HepG2 (cell line): ENCODE measurements around the gene TLR6. TPM values are rescaled to one million over a fixed set of nuclear protein-coding genes. Genes with fewer than 3 reads are reported as not detected.

ENCODE experiments used
- CHD2 ChIP-seq: IDR thresholded peaks from 2 replicates; pipeline ENCODE4 v1.6.1; 2011; ENCODE audit warnings: low read depth, low read length, improper control_type of control experiment
- GATAD2A ChIP-seq: IDR thresholded peaks from 2 replicates; pipeline ENCODE4 v1.6.1; 2016
- HNRNPLL ChIP-seq: fragments of 200-400 bp; formaldehyde crosslinking; IDR thresholded peaks from 2 replicates; pipeline ENCODE4 v1.6.1; 2017; ENCODE audit warnings: mild to moderate bottlenecking, low read depth, low read length; ENCODE audit not compliant: poor library complexity, severe bottlenecking
- ISL2 ChIP-seq: sonication (generic); formaldehyde crosslinking; IDR thresholded peaks from 2 replicates; pipeline ENCODE4 v1.5.0; 2020; ENCODE audit warnings: missing genetic modification reagents
- MAX ChIP-seq: IDR thresholded peaks from 2 replicates; pipeline ENCODE4 v1.6.1; 2012; ENCODE audit warnings: inconsistent platforms
- SMC3 ChIP-seq: IDR thresholded peaks from 2 replicates; pipeline ENCODE4 v1.6.1; 2011; ENCODE audit warnings: low read length, improper control_type of control experiment
- SNAPC4 ChIP-seq: sonication (generic); formaldehyde crosslinking; IDR thresholded peaks from 2 replicates; pipeline ENCODE4 v1.4.0; 2020; ENCODE audit warnings: mild to moderate bottlenecking, missing genetic modification reagents
- STAG1 ChIP-seq: sonication (generic); formaldehyde crosslinking; IDR thresholded peaks from 2 replicates; pipeline ENCODE4 v1.4.0; 2020; ENCODE audit warnings: missing genetic modification reagents
- ZBTB10 ChIP-seq: sonication (generic); formaldehyde crosslinking; IDR thresholded peaks from 2 replicates; pipeline ENCODE4 v1.4.0; 2020; ENCODE audit warnings: missing genetic modification reagents, borderline replicate concordance
- ZFP36 ChIP-seq: fragments of 150-350 bp; IDR thresholded peaks from 2 replicates; pipeline ENCODE4 v1.6.1; 2018; ENCODE audit warnings: borderline replicate concordance, low read length, low read depth; ENCODE audit not compliant: partially characterized antibody
- ZNF556 ChIP-seq: sonication (generic); formaldehyde crosslinking; IDR thresholded peaks from 2 replicates; pipeline ENCODE4 v1.4.0; 2020; ENCODE audit warnings: mild to moderate bottlenecking, missing genetic modification reagents, borderline replicate concordance
- ZNF557 ChIP-seq: sonication (generic); formaldehyde crosslinking; IDR thresholded peaks from 2 replicates; pipeline ENCODE4 v1.4.0; 2020; ENCODE audit warnings: missing genetic modification reagents
- ZNF577 ChIP-seq: sonication (generic); formaldehyde crosslinking; IDR thresholded peaks from 2 replicates; pipeline ENCODE4 v1.4.0; 2020; ENCODE audit warnings: mild to moderate bottlenecking, low read depth, missing genetic modification reagents, borderline replicate concordance
- ZNF724P ChIP-seq: sonication (generic); formaldehyde crosslinking; IDR thresholded peaks from 2 replicates; pipeline ENCODE4 v1.8.0; 2022; ENCODE audit warnings: missing genetic modification reagents, borderline replicate concordance
- ZSCAN25 ChIP-seq: sonication (generic); formaldehyde crosslinking; IDR thresholded peaks from 2 replicates; pipeline ENCODE4 v1.8.0; 2022; ENCODE audit warnings: mild to moderate bottlenecking, missing genetic modification reagents
- polyA plus RNA-seq, 8 experiments: library from polyadenylated mRNA; depleted of rRNA in 3 of 8; stranded (reverse) in 7 of 8; unstranded in 1 of 8; fragments of >200 nt; fragmentation: Illumina TruSeq in 4 of 8; extraction: Trizol in 4 of 8; gene quantifications; 2 replicates each; pipeline versions ENCODE4 v1.2.1 to v1.2.3, GENCODE V29; 2011 to 2016; ENCODE audit warnings: low read depth in 4 of 8, missing spikeins in 1 of 8, mixed read lengths in 1 of 8; ENCODE audit not compliant: insufficient read depth in 1 of 8
- total RNA-seq, 5 experiments: library from RNA; depleted of rRNA; stranded (reverse); fragments of >200 nt; fragmentation: Illumina TruSeq; extraction: Trizol; gene quantifications; 2 replicates each; pipeline ENCODE4 v1.2.3, GENCODE V29; 2016; ENCODE audit warnings: low read depth in 1 of 5

The TLR6 gene
- total and polyA plus RNA-seq, 2 of the 13 experiments (the other 11 are each of a cell fraction or from before 2014, with no cell fraction given) = 0.33 to 0.71 TPM

GRCh38 chr4:38860788-38861424, 4.3 kb upstream of the TLR6 start (continued):
- no peak for TF ChIP-seq SNAPC4 (CRISPR knock-in tag)
- TF ChIP-seq ZNF556 = no peak
- TF ChIP-seq ZSCAN25 (CRISPR knock-in tag) = no peak
- TF ChIP-seq ZNF557 (CRISPR knock-in tag) = no peak
- TF ChIP-seq STAG1 (CRISPR knock-in tag) = peak; percentile 35; the same call in 1 of the 2 replicates
- no peak for TF ChIP-seq MAX
- no peak for TF ChIP-seq ZNF577 (CRISPR knock-in tag)
- TF ChIP-seq HNRNPLL = no peak
- TF ChIP-seq GATAD2A (CRISPR knock-in tag) = peak; percentile 24; the same call in 1 of the 2 replicates
- TF ChIP-seq ZBTB10 (CRISPR knock-in tag) = no peak
- TF ChIP-seq ZFP36 = no peak
- no peak for TF ChIP-seq CHD2
- TF ChIP-seq ISL2 (CRISPR knock-in tag) = no peak
- peak; percentile 41; the same call in 1 of the 2 replicates for TF ChIP-seq SMC3
- TF ChIP-seq ZNF724P (CRISPR knock-in tag) = no peak
- TF ChIP-seq, all 625 proteins: peak for 7
